Vagina (tissue), 2 donors: ENCODE data around the gene TASP1. TPM values are rescaled to one million over a fixed set of nuclear protein-coding genes. Genes with fewer than 3 reads are reported as not detected.

Experiments used
- DNase-seq, 2 donors: peaks; one replicate each; pipeline ENCODE4 v3.0.0-alpha.2; 2017; ENCODE audit errors: extremely low spot score in 2 of 2
- H3K27ac ChIP-seq: fragments of 200-600 bp; sonication (generic); one replicate; pipeline ENCODE4 v1.5.1; 2019
- H3K27me3 ChIP-seq: fragments of 200-600 bp; sonication (generic); one replicate; pipeline ENCODE4 v1.5.1; 2019
- H3K36me3 ChIP-seq, 2 donors: fragments of 200-600 bp; sonication (generic); one replicate each; pipeline ENCODE4 v1.5.1; 2017 to 2019
- H3K4me1 ChIP-seq: fragments of 200-600 bp; sonication (generic); one replicate; pipeline ENCODE4 v1.5.1; 2019
- H3K4me3 ChIP-seq, 2 donors: fragments of 200-600 bp; sonication (generic); 1 replicate in 1 of 2; 2 replicates in 1 of 2; pipeline ENCODE4 v1.5.1; 2016 to 2019
- H3K9me3 ChIP-seq: fragments of 200-600 bp; sonication (generic); one replicate; pipeline ENCODE4 v1.5.1; 2019
- POLR2A ChIP-seq, 2 donors: fragments of 450-650 bp; IDR thresholded peaks; one replicate each; pipeline ENCODE4 v1.6.1; 2017; ENCODE audit warnings: antibody characterized with exemption in 2 of 2, mild to moderate bottlenecking in 2 of 2, moderate library complexity in 2 of 2
- POLR2AphosphoS5 ChIP-seq, 2 donors: sonication (generic); formaldehyde crosslinking; IDR thresholded peaks; one replicate each; pipeline ENCODE4 v1.9.0; 2017; ENCODE audit warnings: antibody characterized with exemption in 2 of 2, mild to moderate bottlenecking in 2 of 2, low read depth in 1 of 2; ENCODE audit not compliant: insufficient read depth in 1 of 2
- intact Hi-C: fragments of 100-400 bp; cut with DNase I; formaldehyde crosslinking; loops from one replicate; pipeline ENCODE4 v1.15.1; 2023
- total RNA-seq: library from RNA; depleted of rRNA; stranded (reverse); fragments of >200 nt; gene quantifications from one replicate; pipeline ENCODE4 v1.2.3, GENCODE V29; 2016
- TF ChIP-seq, protein P1 (sequence below), 3 experiments: fragments of 450-650 bp in 2 of 3; fragments of 200-600 bp in 1 of 3; sonication (generic) in 1 of 3; IDR thresholded peaks; one replicate each; pipeline ENCODE4 v1.5.1; 2017 to 2019; ENCODE audit warnings: antibody characterized with exemption in 3 of 3, mild to moderate bottlenecking in 2 of 3, moderate library complexity in 2 of 3

TASP1 gene
- total RNA-seq, 1 donor from 2014 or later = 12.5 TPM

DNA sequence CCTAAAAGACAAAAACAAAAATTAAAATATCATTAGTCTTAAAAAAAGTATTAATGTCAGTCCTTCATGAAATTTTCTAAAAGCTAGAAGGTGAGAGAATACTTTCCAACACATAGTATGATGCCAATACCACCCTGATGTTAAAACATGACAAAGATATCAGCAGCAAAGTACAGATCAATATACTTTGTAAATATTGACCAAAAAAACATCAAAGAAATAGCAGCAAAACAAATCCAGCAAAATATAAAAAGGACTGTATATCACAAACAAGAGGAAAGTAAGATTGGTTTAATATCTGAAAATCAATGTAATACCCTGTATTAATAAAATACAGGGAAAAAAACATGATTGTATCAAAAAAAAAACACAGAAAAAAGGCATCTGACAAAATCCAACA lies 51.4 kb downstream of the TASP1 start:
- Histone ChIP-seq H3K9me3 (no peaks in the 10 kb centered on the region), H3K4me1 (no peaks in the 10 kb centered on the region), H3K27me3 (no peaks in the 10 kb centered on the region), H3K36me3 (peaks cover 0 to 5% of the 10 kb centered on the region in 2 donors), H3K4me3 (no peak overlapping the region), H3K27ac (no peak overlapping the region)
- TF ChIP-seq POLR2A (IDR thresholded peaks at IDR 0.05) = no peak
- TF ChIP-seq, protein P1, sequence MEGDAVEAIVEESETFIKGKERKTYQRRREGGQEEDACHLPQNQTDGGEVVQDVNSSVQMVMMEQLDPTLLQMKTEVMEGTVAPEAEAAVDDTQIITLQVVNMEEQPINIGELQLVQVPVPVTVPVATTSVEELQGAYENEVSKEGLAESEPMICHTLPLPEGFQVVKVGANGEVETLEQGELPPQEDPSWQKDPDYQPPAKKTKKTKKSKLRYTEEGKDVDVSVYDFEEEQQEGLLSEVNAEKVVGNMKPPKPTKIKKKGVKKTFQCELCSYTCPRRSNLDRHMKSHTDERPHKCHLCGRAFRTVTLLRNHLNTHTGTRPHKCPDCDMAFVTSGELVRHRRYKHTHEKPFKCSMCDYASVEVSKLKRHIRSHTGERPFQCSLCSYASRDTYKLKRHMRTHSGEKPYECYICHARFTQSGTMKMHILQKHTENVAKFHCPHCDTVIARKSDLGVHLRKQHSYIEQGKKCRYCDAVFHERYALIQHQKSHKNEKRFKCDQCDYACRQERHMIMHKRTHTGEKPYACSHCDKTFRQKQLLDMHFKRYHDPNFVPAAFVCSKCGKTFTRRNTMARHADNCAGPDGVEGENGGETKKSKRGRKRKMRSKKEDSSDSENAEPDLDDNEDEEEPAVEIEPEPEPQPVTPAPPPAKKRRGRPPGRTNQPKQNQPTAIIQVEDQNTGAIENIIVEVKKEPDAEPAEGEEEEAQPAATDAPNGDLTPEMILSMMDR (IDR thresholded peaks at IDR 0.05) = no peak
- no peak for TF ChIP-seq POLR2AphosphoS5 (IDR thresholded peaks at IDR 0.05; ENCODE audit: insufficient read depth in 1 of 2, low read depth in 1 of 2)
- DNase-seq = no peak
- intact Hi-C loops = no loop called here

DNA sequence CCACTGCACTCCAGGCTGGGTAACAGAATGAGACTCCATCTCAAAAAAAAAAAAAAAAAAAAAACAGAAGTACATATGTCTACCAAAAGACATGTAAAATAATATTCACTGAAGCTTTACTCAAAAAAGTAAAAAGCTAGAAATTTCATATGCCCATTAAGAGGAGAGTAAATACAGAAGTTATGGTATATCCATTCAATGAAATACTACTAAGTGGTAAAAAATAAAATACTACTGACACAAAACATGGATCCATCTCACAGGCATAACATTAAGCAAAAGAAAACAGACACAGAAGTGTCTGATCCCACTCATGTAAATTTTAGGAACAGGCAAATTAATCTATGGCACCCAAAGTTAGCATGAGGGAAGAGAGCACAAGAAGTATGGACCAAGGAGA lies 52.6 kb downstream of the TASP1 start:
- H3K4me3 ChIP-seq = no peak overlapping the region
- DNase-seq = no peak
- H3K36me3 ChIP-seq = peaks cover 0 to 5% of the 10 kb centered on the region in 2 donors
- TF ChIP-seq, protein P1 (IDR thresholded peaks at IDR 0.05) = no peak
- TF ChIP-seq POLR2AphosphoS5 (IDR thresholded peaks at IDR 0.05; ENCODE audit: insufficient read depth in 1 of 2, low read depth in 1 of 2) (no peak), POLR2A (IDR thresholded peaks at IDR 0.05) (no peak)
- no peaks in the 10 kb centered on the region for H3K9me3 ChIP-seq
- H3K4me1 ChIP-seq = no peaks in the 10 kb centered on the region
- intact Hi-C loops = no loop called here
- H3K27me3 ChIP-seq = no peaks in the 10 kb centered on the region
- no peak overlapping the region for H3K27ac ChIP-seq

GRCh38 chr20:13581451-13581850 lies 57.3 kb downstream of the TASP1 start:
- intact Hi-C loops = no loop called here
- no peak overlapping the region for H3K27ac ChIP-seq
- H3K9me3 ChIP-seq = no peaks in the 10 kb centered on the region
- DNase-seq = no peak
- TF ChIP-seq POLR2AphosphoS5 (IDR thresholded peaks at IDR 0.05; ENCODE audit: insufficient read depth in 1 of 2, low read depth in 1 of 2) (no peak), POLR2A (IDR thresholded peaks at IDR 0.05) (no peak)
- no peaks in the 10 kb centered on the region for H3K27me3 ChIP-seq
- H3K36me3 ChIP-seq = peaks cover 0 to 10% of the 10 kb centered on the region in 2 donors
- H3K4me1 ChIP-seq = no peaks in the 10 kb centered on the region
- H3K4me3 ChIP-seq = no peak overlapping the region

DNA sequence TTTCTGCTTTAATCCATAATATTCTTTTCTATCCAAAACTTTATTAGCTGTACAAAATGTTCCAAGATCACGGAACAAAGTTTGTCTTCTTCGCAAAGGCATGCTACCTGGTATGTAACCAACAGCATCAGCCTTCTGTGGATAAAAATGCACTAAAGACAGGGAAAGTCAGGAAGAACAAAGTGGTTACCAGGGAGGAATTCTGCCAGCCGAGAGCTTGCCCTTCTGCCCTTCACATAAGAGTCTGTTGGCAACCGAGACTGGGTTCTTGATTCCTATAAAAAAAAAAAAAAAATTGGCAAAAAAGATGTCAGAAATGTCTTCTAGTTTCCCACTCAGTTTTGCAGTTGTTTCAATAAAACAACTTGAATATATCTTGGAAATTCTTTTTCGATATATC lies 58.0 kb downstream of the TASP1 start:
- peaks cover 0 to 9% of the 10 kb centered on the region in 2 donors for H3K36me3 ChIP-seq
- no peaks in the 10 kb centered on the region for H3K9me3 ChIP-seq
- DNase-seq = no peak
- intact Hi-C loops = no loop called here
- H3K4me3 ChIP-seq = no peak overlapping the region
- TF ChIP-seq POLR2AphosphoS5 (IDR thresholded peaks at IDR 0.05; ENCODE audit: insufficient read depth in 1 of 2, low read depth in 1 of 2) (no peak), POLR2A (IDR thresholded peaks at IDR 0.05) (no peak)
- TF ChIP-seq, protein P1 (IDR thresholded peaks at IDR 0.05) = no peak
- H3K27ac ChIP-seq = no peak overlapping the region
- no peaks in the 10 kb centered on the region for H3K4me1 ChIP-seq
- no peaks in the 10 kb centered on the region for H3K27me3 ChIP-seq

DNA sequence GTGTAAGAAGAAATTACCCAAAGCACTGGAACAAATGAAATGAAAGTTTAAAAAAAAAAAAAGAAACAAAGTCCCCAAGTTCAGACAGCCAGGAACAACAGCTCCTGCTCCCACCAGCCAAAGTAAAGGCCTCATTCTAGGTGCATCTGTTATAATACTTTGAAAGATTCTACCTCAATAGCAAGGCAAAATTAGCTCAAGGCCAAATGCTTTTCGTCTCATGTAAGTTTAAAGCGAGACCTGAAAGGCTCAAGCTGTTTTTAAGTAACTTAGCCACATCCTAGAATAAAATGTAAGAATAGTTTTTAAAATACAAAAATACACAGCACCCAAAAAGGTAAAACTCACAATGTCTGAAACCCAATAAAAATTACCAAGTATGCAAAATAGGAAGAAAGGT lies 64.7 kb downstream of the TASP1 start:
- DNase-seq = no peak
- no peak overlapping the region for H3K27ac ChIP-seq
- intact Hi-C loops = no loop called here
- H3K4me1 ChIP-seq = peaks cover 7% of the 10 kb centered on the region
- TF ChIP-seq POLR2A (IDR thresholded peaks at IDR 0.05) (no peak), POLR2AphosphoS5 (IDR thresholded peaks at IDR 0.05; ENCODE audit: insufficient read depth in 1 of 2, low read depth in 1 of 2) (no peak)
- TF ChIP-seq, protein P1 (IDR thresholded peaks at IDR 0.05) = no peak
- no peak overlapping the region for H3K4me3 ChIP-seq
- H3K27me3 ChIP-seq = no peaks in the 10 kb centered on the region
- H3K36me3 ChIP-seq = peaks cover 0 to 3% of the 10 kb centered on the region in 2 donors
- no peaks in the 10 kb centered on the region for H3K9me3 ChIP-seq
